Measurements from ENCODE around the gene ETF1. TPM values are rescaled to one million over a fixed set of nuclear protein-coding genes. Genes with fewer than 3 reads are reported as not detected.

The ETF1 gene
- total RNA-seq, 2 donors from 2014 or later: 81.5 to 96.2 TPM

- intact Hi-C loops (cut with DNase I): loop anchor here (5.0 kb wide), 1 partner anchor 37 kb away; no protein-coding TSS in a partner anchor
- peak within 1 kb of the TSS; percentile 90 for H3K27ac ChIP-seq
- no peak for TF ChIP-seq CTCF (IDR thresholded peaks at IDR 0.05)
- peak within 1 kb of the TSS; percentile 79 to 98 for H3K9ac ChIP-seq (ENCODE audit: low read depth in 2 of 2, low read length in 2 of 2)
- no peaks in the 10 kb centered on the region for H3K9me3 ChIP-seq
- peak within 1 kb of the TSS; percentile 81 for H3K4me3 ChIP-seq
- H3K36me3 ChIP-seq: no peaks in the 10 kb centered on the region
- no peaks in the 10 kb centered on the region for H3K27me3 ChIP-seq
- H3K4me1 ChIP-seq: peaks cover 3% of the 10 kb centered on the region
- DNase-seq: peak; percentile 95
These were observed 77.5 kb downstream of the ETF1 start, which contains the start of gene EGR1 for GRCh38 chr5:138465261-138466124. Gene EGR1, plus strand, starts transcription at chr5:138465479. Its CDS starts 283 bp downstream, at chr5:138465762.

- H3K36me3 ChIP-seq: no peaks in the 10 kb centered on the region
- no peaks in the 10 kb centered on the region for H3K9me3 ChIP-seq
- H3K4me3 ChIP-seq: peak overlapping the region; percentile 81
- peak overlapping the region; percentile 79 to 98 for H3K9ac ChIP-seq (ENCODE audit: low read depth in 2 of 2, low read length in 2 of 2)
- no peaks in the 10 kb centered on the region for H3K27me3 ChIP-seq
- peak overlapping the region; percentile 90 for H3K27ac ChIP-seq
- DNase-seq: peak; percentile 98
- intact Hi-C loops (cut with DNase I): loop anchor here (5.0 kb wide), 1 partner anchor 38 kb away; no protein-coding TSS in a partner anchor
- peaks cover 3% of the 10 kb centered on the region for H3K4me1 ChIP-seq
- TF ChIP-seq CTCF (IDR thresholded peaks at IDR 0.05): no peak
These were observed 78.4 kb downstream of the ETF1 start for GRCh38 chr5:138464388-138465260.

- Histone ChIP-seq H3K4me1 (peaks cover 3% of the 10 kb centered on the region), H3K27me3 (no peaks in the 10 kb centered on the region), H3K4me3 (peak overlapping the region; percentile 81), H3K27ac (peak overlapping the region; percentile 90), H3K9me3 (no peaks in the 10 kb centered on the region), H3K9ac (ENCODE audit: low read depth in 2 of 2, low read length in 2 of 2) (peak overlapping the region; percentile 79 to 98), H3K36me3 (no peaks in the 10 kb centered on the region)
- peak; percentile 97 for DNase-seq
- TF ChIP-seq CTCF (IDR thresholded peaks at IDR 0.05): peak; percentile 94
- intact Hi-C loops (cut with DNase I): no loop called here
These were observed 79.0 kb downstream of the ETF1 start for GRCh38 chr5:138464008-138464387.

DNA sequence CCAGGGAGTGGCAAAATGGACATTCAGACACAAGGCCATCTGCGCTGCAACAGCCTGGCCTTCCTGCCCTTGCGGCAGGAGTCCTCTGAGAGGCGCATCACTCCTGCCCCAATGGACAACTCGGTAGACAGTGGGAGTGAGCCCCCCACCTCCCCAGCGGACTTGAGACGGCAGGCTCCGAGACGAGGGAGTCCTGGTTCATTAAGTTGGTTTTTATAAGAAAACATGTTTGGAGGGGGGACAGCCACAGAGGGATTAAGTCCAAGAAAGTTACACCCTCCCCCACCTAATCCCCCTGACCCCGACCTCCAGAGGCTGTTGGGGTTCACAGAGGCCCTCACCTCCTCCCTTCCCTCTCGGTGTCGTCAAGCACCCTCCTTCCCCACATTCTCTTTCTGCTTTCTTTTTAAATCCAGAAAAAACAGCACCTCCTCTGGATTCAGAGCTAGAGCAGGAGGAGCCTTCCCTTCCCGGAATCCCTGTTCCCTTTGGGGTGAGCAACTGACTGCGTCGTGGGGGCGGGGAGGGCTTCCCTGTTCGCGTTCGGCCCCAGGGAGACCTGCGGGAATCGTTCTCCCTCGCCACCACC is 79.5 kb downstream of the ETF1 start:
- H3K9me3 ChIP-seq: no peaks in the 10 kb centered on the region
- peak overlapping the region; percentile 79 to 98 for H3K9ac ChIP-seq (ENCODE audit: low read depth in 2 of 2, low read length in 2 of 2)
- H3K27me3 ChIP-seq: no peaks in the 10 kb centered on the region
- H3K27ac ChIP-seq: peak overlapping the region; percentile 90
- intact Hi-C loops (cut with DNase I): no loop called here
- peaks cover 3% of the 10 kb centered on the region for H3K4me1 ChIP-seq
- peak; percentile 19 for TF ChIP-seq CTCF (IDR thresholded peaks at IDR 0.05)
- peak overlapping the region; percentile 81 for H3K4me3 ChIP-seq
- no peaks in the 10 kb centered on the region for H3K36me3 ChIP-seq
- DNase-seq: no peak
